Breast epithelium (tissue), 3 donors: Measurements from ENCODE around the gene CCDC187.

Experiments
- CTCF ChIP-seq, 3 donors: fragments of 450-650 bp; IDR thresholded peaks; one replicate each; pipeline ENCODE4 v1.5.1; 2016 to 2017; ENCODE audit warnings: antibody characterized with exemption in 3 of 3, mild to moderate bottlenecking in 3 of 3, moderate library complexity in 3 of 3
- POLR2A ChIP-seq: fragments of 450-650 bp; IDR thresholded peaks from one replicate; pipeline ENCODE4 v1.6.1; 2016; ENCODE audit warnings: antibody characterized with exemption, mild to moderate bottlenecking, moderate library complexity
- POLR2AphosphoS5 ChIP-seq, 3 donors: sonication (generic); formaldehyde crosslinking; IDR thresholded peaks; one replicate each; pipeline ENCODE4 v1.6.1; 2017; ENCODE audit warnings: antibody characterized with exemption in 3 of 3

- no peak for TF ChIP-seq CTCF (IDR thresholded peaks at IDR 0.05)
- TF ChIP-seq POLR2AphosphoS5 (IDR thresholded peaks at IDR 0.05): no peak
- no peak for TF ChIP-seq POLR2A
Measured at GRCh38 chr9:136233411-136233810, 70.5 kb downstream of the CCDC187 start.
